Sigmoid colon (tissue), 7 donors: ENCODE measurements around the gene TEDC1. TPM values are rescaled to one million over a fixed set of nuclear protein-coding genes. Genes with fewer than 3 reads are reported as not detected.
A peak's percentile ranks its signal among the peaks of the same experiment; 100 is the strongest.

Experiments used
- DNase-seq: peaks from one replicate; pipeline ENCODE4 v3.0.0-alpha.2; 2019
- H3K27ac ChIP-seq, 4 donors: fragments of 200-600 bp; sonication (generic); one replicate each; pipeline ENCODE4 v1.5.1; 2016 to 2019; ENCODE audit warnings: mild to moderate bottlenecking in 1 of 4
- H3K27me3 ChIP-seq, 3 donors: fragments of 200-600 bp; sonication (generic); one replicate each; pipeline ENCODE4 v1.5.1; 2019; ENCODE audit warnings: mild to moderate bottlenecking in 1 of 3
- H3K36me3 ChIP-seq, 4 donors: fragments of 200-600 bp; sonication (generic); one replicate each; pipeline ENCODE4 v1.5.1; 2016 to 2019
- H3K4me1 ChIP-seq, 4 donors: fragments of 200-600 bp; sonication (generic); one replicate each; pipeline ENCODE4 v1.5.1; 2017 to 2019
- H3K4me3 ChIP-seq, 4 donors: fragments of 200-600 bp; sonication (generic); one replicate each; pipeline ENCODE4 v1.5.1; 2017 to 2019; ENCODE audit warnings: mild to moderate bottlenecking in 2 of 4, moderate library complexity in 1 of 4
- H3K9me3 ChIP-seq, 4 donors: fragments of 200-600 bp in 3 of 4; sonication (generic) in 3 of 4; one replicate each; pipeline versions ENCODE4 v1.5.1 to v1.6.1; 2013 to 2019
- CTCF ChIP-seq, 4 experiments: fragments of 450-650 bp in 3 of 4; fragments of 200-600 bp in 1 of 4; IDR thresholded peaks; one replicate each; pipeline ENCODE4 v1.5.1; 2016 to 2019; ENCODE audit warnings: antibody characterized with exemption in 4 of 4, mild to moderate bottlenecking in 3 of 4, moderate library complexity in 2 of 4
- EP300 ChIP-seq, 4 donors: sonication (generic); formaldehyde crosslinking; IDR thresholded peaks; one replicate each; pipeline ENCODE4 v1.6.1; 2017; ENCODE audit warnings: antibody characterized with exemption in 4 of 4
- POLR2A ChIP-seq, 2 donors: fragments of 450-650 bp; IDR thresholded peaks; one replicate each; pipeline ENCODE4 v1.6.1; 2016; ENCODE audit warnings: antibody characterized with exemption in 2 of 2, mild to moderate bottlenecking in 2 of 2, moderate library complexity in 2 of 2
- POLR2AphosphoS5 ChIP-seq, 4 donors: sonication (generic); formaldehyde crosslinking; IDR thresholded peaks; one replicate each; pipeline ENCODE4 v1.6.1; 2017; ENCODE audit warnings: antibody characterized with exemption in 4 of 4
- WGBS, 2 donors: extraction: QIAGEN DNeasy Blood & Tissue Kit; methylation state at CpG; one replicate each; pipeline ENCODE4 v1.1.7; 2013; 5-methylcytosine and 5-hydroxymethylcytosine counted together
- intact Hi-C: fragments of 100-400 bp; cut with DNase I; formaldehyde crosslinking; loops from one replicate; pipeline ENCODE4 v1.15.1; 2023
- polyA plus RNA-seq, 3 donors: library from polyadenylated mRNA; stranded (reverse); fragments of 200-250 nt; gene quantifications; one replicate each; pipeline ENCODE4 v1.2.3, GENCODE V29; 2013
- total RNA-seq, 4 donors: library from RNA; depleted of rRNA; stranded (reverse); fragments of >200 nt; gene quantifications; one replicate each; pipeline ENCODE4 v1.1.0, GENCODE V29; 2016
- donor health status: healthy with polysubstance abuse.
- donor health status: Bipolar disorder and iron deficiency.
- donor health status: healthy.

TEDC1 gene
- total and polyA plus RNA-seq, 7 donors = 0.16 to 36.0 (median 5.2) TPM

- Histone ChIP-seq H3K36me3 (peaks cover 13 to 39% (median 18%) of the 10 kb centered on the region in 4 donors), H3K4me3 (no peak overlapping the region), H3K27ac (peak overlapping the region in 1 of 4 donors; percentile 49), H3K27me3 (no peaks in the 10 kb centered on the region), H3K4me1 (peaks cover 0 to 16% (median 12%) of the 10 kb centered on the region in 4 donors), H3K9me3 (no peaks in the 10 kb centered on the region)
- DNase-seq = no peak
- 90 to 91% methylated on average over 31 of the region's 31 CpGs for WGBS, 2 donors
- TF ChIP-seq CTCF (IDR thresholded peaks at IDR 0.05) = no peak
- no peak for TF ChIP-seq EP300 (IDR thresholded peaks at IDR 0.05)
- no peak for TF ChIP-seq POLR2A (IDR thresholded peaks at IDR 0.05)
- intact Hi-C loops = loop anchor here (1.0 to 5.0 kb wide), 2 partner anchors 43 to 79 kb away; partner anchors contain the start of genes TEDC1 and TMEM121
Observed at GRCh38 chr14:105447651-105448640, 43.1 kb upstream of the TEDC1 start.

DNA sequence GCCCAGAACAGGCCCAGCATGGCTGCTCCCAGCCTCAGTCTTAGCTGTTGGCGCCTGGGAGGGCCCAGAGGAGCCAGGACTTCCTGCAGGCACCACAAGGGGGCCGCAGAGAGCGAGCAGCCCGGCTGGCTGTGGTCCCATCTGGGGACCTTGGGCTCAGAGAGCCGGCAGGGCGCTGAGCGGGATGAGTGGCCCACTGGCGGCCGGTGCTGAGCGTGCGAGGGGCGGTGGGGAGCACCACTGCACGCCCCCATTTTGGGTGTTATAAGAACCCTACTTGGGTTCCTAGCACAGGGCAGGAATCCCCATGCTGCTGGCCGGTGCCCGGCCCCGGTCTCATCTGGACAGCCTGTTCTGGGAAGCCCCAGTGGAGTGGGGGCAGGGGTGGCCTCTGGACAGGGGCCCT, 42.3 kb upstream of the TEDC1 start:
- Histone ChIP-seq H3K4me3 (no peak overlapping the region), H3K9me3 (no peaks in the 10 kb centered on the region), H3K27ac (peak overlapping the region in 1 of 4 donors; percentile 49), H3K27me3 (no peaks in the 10 kb centered on the region), H3K36me3 (peaks cover 13 to 40% (median 21%) of the 10 kb centered on the region in 4 donors), H3K4me1 (peaks cover 0 to 16% (median 12%) of the 10 kb centered on the region in 4 donors)
- intact Hi-C loops = loop anchor here (1.0 to 5.0 kb wide), 2 partner anchors 43 to 79 kb away; partner anchors contain the start of genes TEDC1 and TMEM121
- TF ChIP-seq POLR2AphosphoS5 (IDR thresholded peaks at IDR 0.05) = peak in 2 of 4 donors; percentile 48
- no peak for TF ChIP-seq EP300 (IDR thresholded peaks at IDR 0.05)
- peak; percentile 74 to 98 (median 82) for TF ChIP-seq CTCF (IDR thresholded peaks at IDR 0.05)
- no peak for TF ChIP-seq POLR2A (IDR thresholded peaks at IDR 0.05)
- peak; percentile 88 for DNase-seq
- 53 to 62% methylated on average over 16 of the region's 16 CpGs for WGBS, 2 donors

- Histone ChIP-seq H3K9me3 (no peaks in the 10 kb centered on the region), H3K36me3 (peaks cover 13 to 48% (median 25%) of the 10 kb centered on the region in 4 donors), H3K4me1 (peaks cover 0 to 16% (median 12%) of the 10 kb centered on the region in 4 donors), H3K27ac (no peak overlapping the region), H3K27me3 (no peaks in the 10 kb centered on the region), H3K4me3 (no peak overlapping the region)
- DNase-seq = no peak
- TF ChIP-seq POLR2A (IDR thresholded peaks at IDR 0.05) (no peak), EP300 (IDR thresholded peaks at IDR 0.05) (no peak), POLR2AphosphoS5 (IDR thresholded peaks at IDR 0.05) (no peak), CTCF (IDR thresholded peaks at IDR 0.05) (no peak)
- whole genome bisulfite sequencing, 2 donors = 94% methylated on average over 47 of the region's 47 CpGs
- intact Hi-C loops = loop anchor here (5.0 kb wide), 1 partner anchor 78 kb away; the partner anchor contains the start of gene TMEM121
Observed at GRCh38 chr14:105449276-105450122, 41.5 kb upstream of the TEDC1 start.

- no peaks in the 10 kb centered on the region for H3K9me3 ChIP-seq
- no peak overlapping the region for H3K4me3 ChIP-seq
- TF ChIP-seq EP300 (IDR thresholded peaks at IDR 0.05) = no peak
- no peak for TF ChIP-seq POLR2AphosphoS5 (IDR thresholded peaks at IDR 0.05)
- TF ChIP-seq POLR2A (IDR thresholded peaks at IDR 0.05) = no peak
- TF ChIP-seq CTCF (IDR thresholded peaks at IDR 0.05) = no peak
- WGBS, 2 donors = 86 to 95% methylated on average over 22 of the region's 22 CpGs
- intact Hi-C loops = no loop called here
- H3K36me3 ChIP-seq = peaks cover 16 to 54% (median 28%) of the 10 kb centered on the region in 4 donors
- no peak overlapping the region for H3K27ac ChIP-seq
- no peaks in the 10 kb centered on the region for H3K27me3 ChIP-seq
- H3K4me1 ChIP-seq = peaks cover 0 to 16% (median 12%) of the 10 kb centered on the region in 4 donors
- DNase-seq = no peak
Observed at GRCh38 chr14:105450123-105450505, 40.9 kb upstream of the TEDC1 start.
